ENCODE results near the gene CELSR1.

DNA sequence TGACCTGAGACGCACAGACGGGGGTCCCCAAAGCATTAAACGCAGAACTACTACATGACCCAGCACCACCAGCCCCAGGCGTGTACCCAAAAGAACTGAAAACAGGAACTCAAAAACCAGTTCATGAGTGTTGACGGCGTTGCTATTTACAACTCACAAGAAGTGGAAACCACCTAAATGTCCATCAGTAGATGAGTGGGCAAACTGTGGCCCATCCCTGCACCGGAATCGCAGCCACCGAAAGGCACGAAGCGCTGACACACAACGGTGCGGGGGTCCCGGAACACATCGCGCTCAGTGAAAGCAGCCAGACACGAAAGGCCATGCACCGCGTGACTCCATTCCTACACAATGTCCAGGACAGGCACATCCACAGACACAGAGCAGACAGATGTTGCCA is 122.7 kb downstream of the CELSR1 start:
- TF ChIP-seq, protein P1, sequence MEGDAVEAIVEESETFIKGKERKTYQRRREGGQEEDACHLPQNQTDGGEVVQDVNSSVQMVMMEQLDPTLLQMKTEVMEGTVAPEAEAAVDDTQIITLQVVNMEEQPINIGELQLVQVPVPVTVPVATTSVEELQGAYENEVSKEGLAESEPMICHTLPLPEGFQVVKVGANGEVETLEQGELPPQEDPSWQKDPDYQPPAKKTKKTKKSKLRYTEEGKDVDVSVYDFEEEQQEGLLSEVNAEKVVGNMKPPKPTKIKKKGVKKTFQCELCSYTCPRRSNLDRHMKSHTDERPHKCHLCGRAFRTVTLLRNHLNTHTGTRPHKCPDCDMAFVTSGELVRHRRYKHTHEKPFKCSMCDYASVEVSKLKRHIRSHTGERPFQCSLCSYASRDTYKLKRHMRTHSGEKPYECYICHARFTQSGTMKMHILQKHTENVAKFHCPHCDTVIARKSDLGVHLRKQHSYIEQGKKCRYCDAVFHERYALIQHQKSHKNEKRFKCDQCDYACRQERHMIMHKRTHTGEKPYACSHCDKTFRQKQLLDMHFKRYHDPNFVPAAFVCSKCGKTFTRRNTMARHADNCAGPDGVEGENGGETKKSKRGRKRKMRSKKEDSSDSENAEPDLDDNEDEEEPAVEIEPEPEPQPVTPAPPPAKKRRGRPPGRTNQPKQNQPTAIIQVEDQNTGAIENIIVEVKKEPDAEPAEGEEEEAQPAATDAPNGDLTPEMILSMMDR (conservative IDR thresholded peaks at IDR 0.05), result no peak
- TF ChIP-seq EZH2 (IDR thresholded peaks at IDR 0.05; ENCODE audit: low read depth), result no peak
